Measurements from ENCODE around the gene PTGFRN. TPM values are rescaled to one million over a fixed set of nuclear protein-coding genes. Genes with fewer than 3 reads are reported as not detected.

The PTGFRN gene
- total RNA-seq, 1 experiment from 2014 or later, result 60.6 TPM

GRCh38 chr1:116971965-116972673, 62.4 kb downstream of the PTGFRN start:
- H3K27me3 ChIP-seq (ENCODE audit: insufficient read depth, low read length), result no peaks in the 10 kb centered on the region
- no peak overlapping the region for H3K9ac ChIP-seq (ENCODE audit: low read length)
- no peak overlapping the region for H3K27ac ChIP-seq (ENCODE audit: low read depth, low read length)
- POLR2A ChIA-PET, result no interaction called here
- BruUV-seq (replicated peaks), result no TSS peak
- ATAC-seq (no peak), DNase-seq (ENCODE audit: low read depth, low spot score) (no peak)
- intact Hi-C loops (cut with micrococcal nuclease), result no loop called here
- no peak overlapping the region for H2AFZ ChIP-seq (ENCODE audit: low read depth, low read length, poor library complexity, severe bottlenecking)
- H3K4me1 ChIP-seq (ENCODE audit: control insufficient read depth in 1 of 2, insufficient read depth in 2 of 2, low read length in 2 of 2), result no peaks in the 10 kb centered on the region
- H4K20me1 ChIP-seq (ENCODE audit: insufficient read depth), result no peaks in the 10 kb centered on the region
- H3K4me3 ChIP-seq (replicated peaks in 1 of 2; ENCODE audit: low read depth in 1 of 2, low read length in 2 of 2), result no peak overlapping the region
- peaks cover 0 to 5% of the 10 kb centered on the region in 2 experiments; a peak in 1 of 4 replicates for H3K36me3 ChIP-seq (ENCODE audit: control insufficient read depth in 1 of 2, insufficient read depth in 2 of 2, low read length in 2 of 2)
- no peaks in the 10 kb centered on the region for H3K9me3 ChIP-seq (ENCODE audit: control insufficient read depth in 1 of 2, insufficient read depth in 1 of 2, low read depth in 1 of 2, low read length in 2 of 2)
- H3K9me2 ChIP-seq (ENCODE audit: insufficient read depth), result no peaks in the 10 kb centered on the region
- CTCF ChIA-PET, result no interaction called here
- H3K79me2 ChIP-seq (ENCODE audit: insufficient read depth, low read length), result no peaks in the 10 kb centered on the region
- TF ChIP-seq MAX (IDR thresholded peaks at IDR 0.05) (no peak), CTCF (IDR thresholded peaks at IDR 0.05 in 2 of 3, conservative IDR thresholded peaks at IDR 0.05 in 1 of 3; ENCODE audit: borderline replicate concordance in 1 of 3, insufficient read depth in 1 of 3, low read depth in 2 of 3, low read length in 2 of 3) (no peak), ZFX (IDR thresholded peaks at IDR 0.05) (no peak)
- no peak overlapping the region for H3K4me2 ChIP-seq (ENCODE audit: low read length)
- RAD21 ChIA-PET (ENCODE audit: low non-redundant PET in 1 of 2, low total read pairs in 2 of 2, uncharacterized antibody in 2 of 2, unreplicated experiment in 2 of 2), result no interaction called here

- Histone ChIP-seq H3K36me3 (ENCODE audit: control insufficient read depth in 1 of 2, insufficient read depth in 2 of 2, low read length in 2 of 2) (peaks cover 0 to 5% of the 10 kb centered on the region in 2 experiments; a peak in 1 of 4 replicates), H3K9me3 (ENCODE audit: control insufficient read depth in 1 of 2, insufficient read depth in 1 of 2, low read depth in 1 of 2, low read length in 2 of 2) (no peaks in the 10 kb centered on the region), H4K20me1 (ENCODE audit: insufficient read depth) (no peaks in the 10 kb centered on the region), H3K4me1 (ENCODE audit: control insufficient read depth in 1 of 2, insufficient read depth in 2 of 2, low read length in 2 of 2) (no peaks in the 10 kb centered on the region), H3K27me3 (ENCODE audit: insufficient read depth, low read length) (no peaks in the 10 kb centered on the region), H2AFZ (ENCODE audit: low read depth, low read length, poor library complexity, severe bottlenecking) (no peak overlapping the region), H3K9me2 (ENCODE audit: insufficient read depth) (no peaks in the 10 kb centered on the region), H3K9ac (ENCODE audit: low read length) (no peak overlapping the region), H3K79me2 (ENCODE audit: insufficient read depth, low read length) (no peaks in the 10 kb centered on the region), H3K27ac (ENCODE audit: low read depth, low read length) (no peak overlapping the region), H3K4me2 (ENCODE audit: low read length) (no peak overlapping the region), H3K4me3 (replicated peaks in 1 of 2; ENCODE audit: low read depth in 1 of 2, low read length in 2 of 2) (no peak overlapping the region)
- ATAC-seq (no peak), DNase-seq (ENCODE audit: low read depth, low spot score) (no peak)
- RAD21 ChIA-PET (ENCODE audit: low non-redundant PET in 1 of 2, low total read pairs in 2 of 2, uncharacterized antibody in 2 of 2, unreplicated experiment in 2 of 2), result no interaction called here
- intact Hi-C loops (cut with micrococcal nuclease), result no loop called here
- BruUV-seq (replicated peaks), result no TSS peak
- POLR2A ChIA-PET, result no interaction called here
- CTCF ChIA-PET, result no interaction called here
- no peak for TF ChIP-seq SP1 (IDR thresholded peaks at IDR 0.05; ENCODE audit: low read depth)
- TF ChIP-seq EGR1 (IDR thresholded peaks at IDR 0.05; ENCODE audit: low read depth), result no peak
- TF ChIP-seq FOSL1 (IDR thresholded peaks at IDR 0.05; ENCODE audit: low read depth), result no peak
- no peak for TF ChIP-seq CBX3 (IDR thresholded peaks at IDR 0.05; ENCODE audit: low read depth)
- no peak for TF ChIP-seq POLR2AphosphoS5 (IDR thresholded peaks at IDR 0.05; ENCODE audit: low read depth, low read length)
- no peak for TF ChIP-seq ZBTB33 (IDR thresholded peaks at IDR 0.05; ENCODE audit: extremely low read depth, insufficient replicate concordance, low read length)
- no peak for TF ChIP-seq YY1 (IDR thresholded peaks at IDR 0.05; ENCODE audit: extremely low read depth, insufficient replicate concordance, low read depth, low read length)
- TF ChIP-seq SIN3A (IDR thresholded peaks at IDR 0.05; ENCODE audit: low read depth), result no peak
- TF ChIP-seq EZH2phosphoT487 (IDR thresholded peaks at IDR 0.05; ENCODE audit: borderline replicate concordance), result no peak
- no peak for TF ChIP-seq CTCF (IDR thresholded peaks at IDR 0.05 in 2 of 3, conservative IDR thresholded peaks at IDR 0.05 in 1 of 3; ENCODE audit: borderline replicate concordance in 1 of 3, insufficient read depth in 1 of 3, low read depth in 2 of 3, low read length in 2 of 3)
Measured at GRCh38 chr1:116972674-116973030, 62.9 kb downstream of the PTGFRN start.

All from HCT116 (cell line).